ENCODE data around the gene RIOK1. TPM values are rescaled to one million over a fixed set of nuclear protein-coding genes. Genes with fewer than 3 reads are reported as not detected.

The RIOK1 gene
- total RNA-seq, 1 experiment from 2014 or later = 56.5 TPM

DNA sequence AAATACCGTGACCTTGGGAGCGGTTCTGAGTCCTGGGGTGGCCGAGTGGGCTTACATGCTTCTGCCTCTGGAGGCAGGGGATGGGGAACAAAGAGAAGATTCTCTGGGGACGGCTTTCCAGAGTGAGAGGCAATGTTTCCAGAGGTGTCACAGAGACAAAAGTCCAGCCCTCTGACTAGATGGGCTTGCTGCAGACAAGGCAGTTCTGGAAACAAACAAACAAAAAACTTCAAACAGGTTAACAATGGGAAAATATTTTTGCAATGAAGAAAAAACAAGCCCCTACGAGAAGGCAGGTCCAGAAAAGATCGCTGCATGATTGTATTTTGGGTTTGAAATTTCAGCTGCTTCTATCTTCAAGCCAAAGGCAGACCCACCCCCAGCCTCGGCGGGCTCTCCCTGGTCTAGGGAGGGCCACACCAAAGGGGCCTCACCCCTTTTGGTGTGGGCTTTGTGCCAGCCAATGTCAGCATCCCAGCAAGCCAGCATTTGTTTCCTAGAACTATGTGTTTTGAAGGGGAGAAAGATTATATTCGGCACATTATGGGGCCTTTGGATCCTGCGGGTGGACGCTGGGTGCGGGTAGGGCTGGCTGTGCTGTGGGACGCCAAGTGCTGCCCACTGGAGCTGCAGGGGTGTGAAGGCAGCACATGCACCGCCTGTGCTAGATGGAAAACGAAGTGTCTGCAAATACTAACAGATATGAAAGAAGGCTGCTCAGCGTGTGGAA lies 42.9 kb downstream of the RIOK1 start:
- CTCF ChIA-PET = no interaction called here
- no peaks in the 10 kb centered on the region for H3K4me1 ChIP-seq (ENCODE audit: insufficient read depth, low read length, poor library complexity, severe bottlenecking)
- intact Hi-C loops (cut with micrococcal nuclease; ENCODE audit: unreplicated experiment) = no loop called here
- no peaks in the 10 kb centered on the region for H3K27me3 ChIP-seq (replicated peaks; ENCODE audit: insufficient read depth, low read depth, low read length, poor library complexity)
- BruUV-seq (replicated peaks) = no TSS peak
- TF ChIP-seq, protein P1, sequence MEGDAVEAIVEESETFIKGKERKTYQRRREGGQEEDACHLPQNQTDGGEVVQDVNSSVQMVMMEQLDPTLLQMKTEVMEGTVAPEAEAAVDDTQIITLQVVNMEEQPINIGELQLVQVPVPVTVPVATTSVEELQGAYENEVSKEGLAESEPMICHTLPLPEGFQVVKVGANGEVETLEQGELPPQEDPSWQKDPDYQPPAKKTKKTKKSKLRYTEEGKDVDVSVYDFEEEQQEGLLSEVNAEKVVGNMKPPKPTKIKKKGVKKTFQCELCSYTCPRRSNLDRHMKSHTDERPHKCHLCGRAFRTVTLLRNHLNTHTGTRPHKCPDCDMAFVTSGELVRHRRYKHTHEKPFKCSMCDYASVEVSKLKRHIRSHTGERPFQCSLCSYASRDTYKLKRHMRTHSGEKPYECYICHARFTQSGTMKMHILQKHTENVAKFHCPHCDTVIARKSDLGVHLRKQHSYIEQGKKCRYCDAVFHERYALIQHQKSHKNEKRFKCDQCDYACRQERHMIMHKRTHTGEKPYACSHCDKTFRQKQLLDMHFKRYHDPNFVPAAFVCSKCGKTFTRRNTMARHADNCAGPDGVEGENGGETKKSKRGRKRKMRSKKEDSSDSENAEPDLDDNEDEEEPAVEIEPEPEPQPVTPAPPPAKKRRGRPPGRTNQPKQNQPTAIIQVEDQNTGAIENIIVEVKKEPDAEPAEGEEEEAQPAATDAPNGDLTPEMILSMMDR (conservative IDR thresholded peaks at IDR 0.05; ENCODE audit: low read depth, low read length) = no peak
- TF ChIP-seq EZH2 (IDR thresholded peaks at IDR 0.05; ENCODE audit: borderline replicate concordance, low read depth, low read length, poor library complexity, severe bottlenecking) = no peak
- no peak for DNase-seq (ENCODE audit: low spot score)
- no peak overlapping the region for H3K27ac ChIP-seq (ENCODE audit: low read depth, low read length, poor library complexity, severe bottlenecking)
- POLR2A ChIA-PET (ENCODE audit: low non-redundant PET) = no interaction called here
- no peaks in the 10 kb centered on the region for H3K9me3 ChIP-seq (ENCODE audit: low read depth, low read length, poor library complexity, severe bottlenecking)
- H3K4me3 ChIP-seq (ENCODE audit: low read depth, low read length, poor library complexity, severe bottlenecking) = no peak overlapping the region
- no peaks in the 10 kb centered on the region for H3K36me3 ChIP-seq (ENCODE audit: insufficient read depth, low read length, poor library complexity, severe bottlenecking)

DNA sequence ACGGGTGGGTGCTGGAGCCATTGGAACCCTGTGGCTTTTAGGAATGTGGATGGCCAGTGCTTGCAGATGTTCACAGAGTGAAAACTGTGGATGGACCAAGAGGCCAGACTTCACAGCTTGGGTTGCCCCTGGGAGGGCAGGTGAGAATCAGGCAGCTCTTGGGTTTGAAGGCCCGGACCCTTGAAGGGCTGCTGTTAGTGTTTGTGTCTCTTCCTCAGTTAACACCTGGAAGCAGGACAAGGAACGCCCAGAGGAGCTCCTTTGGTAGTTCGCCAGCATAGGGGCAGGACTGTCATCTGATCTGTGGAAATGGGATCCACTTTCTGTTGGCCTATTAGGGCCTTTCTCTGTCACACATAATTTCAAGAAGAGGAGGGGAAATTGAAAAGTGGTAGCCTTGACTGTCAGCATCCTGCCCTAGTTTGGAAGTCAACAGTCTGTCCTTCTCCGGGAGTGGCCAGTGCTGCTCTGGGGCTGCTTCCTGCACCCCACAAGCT lies 43.6 kb downstream of the RIOK1 start:
- DNase-seq (ENCODE audit: low spot score) = no peak
- BruUV-seq (replicated peaks) = no TSS peak

DNA sequence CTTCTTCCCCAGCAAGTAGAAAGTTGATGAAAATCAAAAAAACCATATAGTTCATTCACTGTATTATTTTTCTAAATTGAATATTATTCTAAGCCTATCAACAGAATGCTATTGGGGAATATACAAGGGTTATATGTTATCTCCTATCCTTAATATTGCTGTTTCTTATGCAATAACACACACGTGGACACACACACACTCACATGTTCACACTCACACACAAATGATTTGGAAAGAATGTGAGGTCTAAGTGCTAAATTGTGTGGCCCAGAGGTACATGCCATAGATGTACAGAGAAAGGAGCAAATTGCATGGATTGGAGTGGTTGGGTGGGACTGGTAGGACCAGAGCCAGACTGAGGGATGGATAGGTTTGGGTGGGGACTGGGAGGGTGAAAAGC lies 45.1 kb downstream of the RIOK1 start:
- Histone ChIP-seq H3K27me3 (replicated peaks; ENCODE audit: insufficient read depth, low read depth, low read length, poor library complexity) (no peaks in the 10 kb centered on the region), H3K9me3 (ENCODE audit: low read depth, low read length, poor library complexity, severe bottlenecking) (no peaks in the 10 kb centered on the region), H3K4me3 (ENCODE audit: low read depth, low read length, poor library complexity, severe bottlenecking) (no peak overlapping the region), H3K27ac (ENCODE audit: low read depth, low read length, poor library complexity, severe bottlenecking) (no peak overlapping the region), H3K4me1 (ENCODE audit: insufficient read depth, low read length, poor library complexity, severe bottlenecking) (no peaks in the 10 kb centered on the region), H3K36me3 (ENCODE audit: insufficient read depth, low read length, poor library complexity, severe bottlenecking) (no peaks in the 10 kb centered on the region)
- intact Hi-C loops (cut with micrococcal nuclease; ENCODE audit: unreplicated experiment) = no loop called here
- DNase-seq (ENCODE audit: low spot score) = no peak
- ChIA-PET CTCF (no interaction called here), POLR2A (ENCODE audit: low non-redundant PET) (no interaction called here)
- BruUV-seq (replicated peaks) = no TSS peak
- TF ChIP-seq, protein P1 (conservative IDR thresholded peaks at IDR 0.05; ENCODE audit: low read depth, low read length) = no peak
- no peak for TF ChIP-seq EZH2 (IDR thresholded peaks at IDR 0.05; ENCODE audit: borderline replicate concordance, low read depth, low read length, poor library complexity, severe bottlenecking)

More for the DNA sequence above, 43.6 kb downstream of the RIOK1 start:
- H3K36me3 ChIP-seq (ENCODE audit: insufficient read depth, low read length, poor library complexity, severe bottlenecking) = no peaks in the 10 kb centered on the region
- no peaks in the 10 kb centered on the region for H3K27me3 ChIP-seq (replicated peaks; ENCODE audit: insufficient read depth, low read depth, low read length, poor library complexity)
- ChIA-PET POLR2A (ENCODE audit: low non-redundant PET) (no interaction called here), CTCF (no interaction called here)
- no peaks in the 10 kb centered on the region for H3K9me3 ChIP-seq (ENCODE audit: low read depth, low read length, poor library complexity, severe bottlenecking)
- intact Hi-C loops (cut with micrococcal nuclease; ENCODE audit: unreplicated experiment) = no loop called here
- H3K4me1 ChIP-seq (ENCODE audit: insufficient read depth, low read length, poor library complexity, severe bottlenecking) = no peaks in the 10 kb centered on the region
- no peak overlapping the region for H3K27ac ChIP-seq (ENCODE audit: low read depth, low read length, poor library complexity, severe bottlenecking)
- H3K4me3 ChIP-seq (ENCODE audit: low read depth, low read length, poor library complexity, severe bottlenecking) = no peak overlapping the region
- TF ChIP-seq, protein P1 (conservative IDR thresholded peaks at IDR 0.05; ENCODE audit: low read depth, low read length) = no peak
- TF ChIP-seq EZH2 (IDR thresholded peaks at IDR 0.05; ENCODE audit: borderline replicate concordance, low read depth, low read length, poor library complexity, severe bottlenecking) = no peak
